Measurements from ENCODE around the gene PDIK1L. TPM values are rescaled to one million over a fixed set of nuclear protein-coding genes. Genes with fewer than 3 reads are reported as not detected.

The PDIK1L gene
- total and polyA plus RNA-seq, 2 donors (not counting 1 experiment from before 2014, with no cell fraction given) = 1.3 to 17.3 TPM

DNA sequence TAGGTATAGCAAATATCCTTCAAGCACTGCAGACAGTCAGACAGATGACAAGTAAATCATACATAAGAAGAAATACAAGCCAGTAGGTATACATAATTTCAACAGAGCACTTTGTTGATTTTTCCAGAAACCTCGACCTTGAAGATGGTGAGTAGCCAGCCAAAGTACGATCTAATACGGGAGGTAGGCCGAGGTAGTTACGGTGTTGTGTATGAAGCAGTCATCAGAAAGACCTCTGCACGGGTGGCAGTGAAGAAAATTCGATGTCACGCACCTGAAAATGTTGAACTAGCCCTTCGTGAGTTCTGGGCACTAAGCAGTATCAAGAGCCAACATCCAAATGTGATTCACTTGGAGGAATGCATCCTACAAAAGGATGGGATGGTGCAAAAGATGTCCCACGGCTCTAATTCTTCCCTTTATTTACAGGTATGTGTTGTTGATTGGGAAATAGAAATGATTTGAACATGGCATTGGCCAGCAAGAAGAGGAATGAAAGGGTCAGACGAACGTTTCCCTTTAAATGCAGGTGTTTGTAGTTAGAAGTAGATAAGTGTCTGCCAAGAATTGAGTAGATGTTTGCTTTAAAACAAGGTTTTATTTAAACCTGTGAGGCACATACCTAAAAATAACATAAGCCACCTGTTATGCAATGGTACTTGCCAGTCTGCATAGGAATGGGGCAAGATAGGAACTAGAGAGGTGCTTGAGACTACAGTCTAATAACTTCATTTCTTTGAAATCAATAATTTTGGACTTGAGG lies 2.7 kb downstream of the PDIK1L start:
- 96% methylated on average over 11 of the region's 12 CpGs for WGBS (ENCODE audit: insufficient coverage)
- peaks cover 50% of the 10 kb centered on the region for H3K79me2 ChIP-seq (ENCODE audit: control insufficient read depth, insufficient read depth, low read length)
- intact Hi-C loops (cut with micrococcal nuclease) = loop anchor here (5.0 kb wide), 2 partner anchors 358 to 673 kb away; partner anchors contain the start of genes HMGN2 and PIGV

More for the DNA sequence above, 2.7 kb downstream of the PDIK1L start:
- H2AFZ ChIP-seq (ENCODE audit: insufficient read depth, low read depth, low read length, poor library complexity, severe bottlenecking) = no peak overlapping the region
- ATAC-seq (ENCODE audit: low read depth) (no peak), DNase-seq (no peak)
- peaks cover 0 to 19% of the 10 kb centered on the region in 2 experiments for H3K36me3 ChIP-seq (replicated peaks in 1 of 2; ENCODE audit: control extremely low read depth in 1 of 2, control insufficient read depth in 1 of 2, extremely low read depth in 1 of 2, insufficient read depth in 2 of 2, low read length in 1 of 2)
- no peaks in the 10 kb centered on the region for H3K27me3 Mint-ChIP-seq
- H4K20me1 ChIP-seq (ENCODE audit: control insufficient read depth, insufficient read depth, low read length, poor library complexity, severe bottlenecking) = peaks cover 4% of the 10 kb centered on the region
- peaks cover 12 to 17% of the 10 kb centered on the region in 2 donors for H3K4me1 ChIP-seq (ENCODE audit: control insufficient read depth in 2 of 2, insufficient read depth in 2 of 2, low read length in 2 of 2)
- H3K4me3 ChIP-seq (ENCODE audit: control extremely low read depth in 1 of 5, extremely low read depth in 1 of 5, insufficient read depth in 1 of 5, low read depth in 2 of 5, low read length in 4 of 5) = no peak overlapping the region
- ChIA-PET CTCF (interaction anchor here (0.6 to 17.9 kb wide), 7 partner anchors 9 to 248 kb away, joined by 3 to 336 read pairs (median 6); no protein-coding TSS in a partner anchor), POLR2A (interaction anchor here (0.6 to 1.5 kb wide), 2 partner anchors 9 to 13 kb away, joined by 3 to 6 read pairs; no protein-coding TSS in a partner anchor)
- peaks cover 18% of the 10 kb centered on the region for H3K4me1 Mint-ChIP-seq
- peak overlapping the region; percentile 5 for H3K4me3 Mint-ChIP-seq
- no peak overlapping the region for H3K27ac ChIP-seq (ENCODE audit: low read length in 2 of 2)
- H3K9me3 ChIP-seq (ENCODE audit: control extremely low read depth in 1 of 3, control insufficient read depth in 2 of 3, insufficient read depth in 1 of 3, low read length in 2 of 3) = no peaks in the 10 kb centered on the region
- no peaks in the 10 kb centered on the region for H3K27me3 ChIP-seq (replicated peaks in 1 of 4; ENCODE audit: control extremely low read depth in 1 of 4, control insufficient read depth in 3 of 4, insufficient read depth in 4 of 4, low read length in 3 of 4)
- no peaks in the 10 kb centered on the region for H3K9me3 Mint-ChIP-seq (ENCODE audit: insufficient read depth)
- no peak overlapping the region for H3K9ac ChIP-seq (ENCODE audit: low read length)
- TF ChIP-seq EZH2 (IDR thresholded peaks at IDR 0.05; ENCODE audit: borderline replicate concordance, insufficient read depth, low read depth, low read length, poor library complexity, severe bottlenecking) = no peak
- TF ChIP-seq, protein P1, sequence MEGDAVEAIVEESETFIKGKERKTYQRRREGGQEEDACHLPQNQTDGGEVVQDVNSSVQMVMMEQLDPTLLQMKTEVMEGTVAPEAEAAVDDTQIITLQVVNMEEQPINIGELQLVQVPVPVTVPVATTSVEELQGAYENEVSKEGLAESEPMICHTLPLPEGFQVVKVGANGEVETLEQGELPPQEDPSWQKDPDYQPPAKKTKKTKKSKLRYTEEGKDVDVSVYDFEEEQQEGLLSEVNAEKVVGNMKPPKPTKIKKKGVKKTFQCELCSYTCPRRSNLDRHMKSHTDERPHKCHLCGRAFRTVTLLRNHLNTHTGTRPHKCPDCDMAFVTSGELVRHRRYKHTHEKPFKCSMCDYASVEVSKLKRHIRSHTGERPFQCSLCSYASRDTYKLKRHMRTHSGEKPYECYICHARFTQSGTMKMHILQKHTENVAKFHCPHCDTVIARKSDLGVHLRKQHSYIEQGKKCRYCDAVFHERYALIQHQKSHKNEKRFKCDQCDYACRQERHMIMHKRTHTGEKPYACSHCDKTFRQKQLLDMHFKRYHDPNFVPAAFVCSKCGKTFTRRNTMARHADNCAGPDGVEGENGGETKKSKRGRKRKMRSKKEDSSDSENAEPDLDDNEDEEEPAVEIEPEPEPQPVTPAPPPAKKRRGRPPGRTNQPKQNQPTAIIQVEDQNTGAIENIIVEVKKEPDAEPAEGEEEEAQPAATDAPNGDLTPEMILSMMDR (IDR thresholded peaks at IDR 0.05) = no peak
- H3K4me2 ChIP-seq (replicated peaks; ENCODE audit: low read depth, low read length, poor library complexity, severe bottlenecking) = no peak overlapping the region
- H3K27ac Mint-ChIP-seq = no peak overlapping the region

All from B cell (primary cell).